ENCODE results near the gene C1QTNF7. TPM values are rescaled to one million over a fixed set of nuclear protein-coding genes. Genes with fewer than 3 reads are reported as not detected.

C1QTNF7 gene
- polyA plus RNA-seq, 3 donors, result 22.7 to 28.1 (median 22.8) TPM

- DNase-seq (ENCODE audit: low read depth in 3 of 3, low spot score in 2 of 3), result no peak
These were observed 14.2 kb upstream of the C1QTNF7 start for GRCh38 chr4:15413623-15414019.

- DNase-seq (ENCODE audit: low read depth in 3 of 3, low spot score in 2 of 3), result no peak
These were observed 13.2 kb upstream of the C1QTNF7 start for GRCh38 chr4:15414551-15415091.

GRCh38 chr4:15416357-15417232, 11.2 kb upstream of the C1QTNF7 start:
- DNase-seq (ENCODE audit: low read depth in 3 of 3, low spot score in 2 of 3), result no peak

DNA sequence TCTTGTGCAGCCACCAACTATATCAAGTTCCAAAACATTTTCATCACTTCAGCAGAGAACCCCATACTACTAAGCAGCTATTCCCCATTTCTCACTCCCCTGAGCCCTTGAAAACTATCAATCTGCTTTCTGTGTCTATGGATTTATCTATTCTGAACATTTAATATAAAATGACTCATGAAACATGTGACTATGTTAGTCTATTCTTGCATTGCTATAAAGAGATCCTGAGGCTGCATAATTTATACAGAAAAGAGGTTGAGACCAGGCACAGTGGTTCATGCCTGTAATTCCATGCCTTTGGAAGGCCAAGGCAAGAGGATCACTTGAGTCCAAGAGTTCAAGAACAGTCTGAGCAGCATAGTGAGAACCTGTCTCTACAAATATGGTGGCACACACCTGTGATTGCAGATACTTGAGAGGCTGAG, 10.6 kb upstream of the C1QTNF7 start:
- DNase-seq (ENCODE audit: low read depth in 3 of 3, low spot score in 2 of 3), result no peak

DNA sequence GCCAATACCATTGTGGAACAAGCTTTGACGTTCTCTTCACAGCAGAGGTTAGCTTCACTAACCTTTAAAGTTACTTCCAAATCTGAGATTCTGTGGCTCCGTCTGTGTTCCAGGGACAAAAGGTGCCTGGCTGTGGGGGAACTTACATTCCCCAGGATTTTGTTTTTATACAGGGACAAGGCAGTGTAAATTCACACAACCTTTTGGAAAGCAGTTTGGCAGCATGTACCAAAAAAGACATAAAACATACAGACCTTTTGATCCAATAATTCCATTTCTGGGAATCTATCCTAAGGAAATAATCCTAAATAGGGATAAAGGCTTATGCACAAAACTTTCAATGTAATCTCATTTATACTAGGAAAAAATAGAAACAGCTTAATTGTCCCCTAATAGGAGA, 8.9 kb upstream of the C1QTNF7 start:
- DNase-seq (ENCODE audit: low read depth in 3 of 3, low spot score in 2 of 3), result no peak

GRCh38 chr4:15420642-15421041, 7.2 kb upstream of the C1QTNF7 start:
- DNase-seq (ENCODE audit: low read depth in 3 of 3, low spot score in 2 of 3), result no peak

DNA sequence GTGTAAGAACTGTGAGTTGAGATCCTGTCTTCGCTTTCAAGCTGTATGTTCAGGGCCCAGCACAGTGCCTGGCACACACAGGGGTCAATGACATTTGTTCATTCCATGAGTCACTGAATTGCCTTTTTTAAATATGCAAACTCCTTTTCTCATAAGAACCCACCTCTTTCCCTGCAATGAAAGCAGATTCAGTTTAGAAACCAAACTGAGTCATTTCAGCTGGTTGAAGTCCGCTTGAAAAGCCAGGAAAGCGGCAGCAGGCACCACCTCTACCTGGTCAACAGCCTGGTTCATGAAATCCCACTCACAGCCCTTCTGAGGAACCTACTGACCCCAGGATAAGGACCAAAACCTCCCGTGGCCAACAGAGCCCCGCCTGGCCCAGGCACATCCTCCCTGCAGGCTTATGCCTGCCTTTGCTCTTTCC, 4.5 kb upstream of the C1QTNF7 start:
- no peak for DNase-seq (ENCODE audit: low read depth in 3 of 3, low spot score in 2 of 3)

DNA sequence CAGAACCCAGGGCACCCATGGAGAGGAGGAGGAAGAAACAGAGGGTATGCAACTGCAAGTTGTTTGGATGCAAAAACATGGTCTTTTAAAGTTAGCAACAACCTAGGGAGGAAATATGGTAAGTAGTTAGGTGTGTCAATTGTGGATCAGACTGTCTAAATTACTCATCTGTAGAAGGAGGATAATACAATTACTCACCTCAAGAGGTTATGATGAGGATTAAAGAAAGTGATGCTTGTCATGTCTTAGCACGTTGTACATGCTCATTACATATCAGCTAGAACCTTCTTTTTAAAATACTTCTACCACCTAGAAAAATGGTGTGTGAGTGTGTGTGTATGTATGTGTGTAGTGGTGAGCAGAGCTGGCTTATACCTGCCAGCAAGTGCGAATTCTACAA, 2.3 kb upstream of the C1QTNF7 start:
- no peak for DNase-seq (ENCODE audit: low read depth in 3 of 3, low spot score in 2 of 3)

GRCh38 chr4:15427161-15427560, 672 bp upstream of the C1QTNF7 start:
- no peak for DNase-seq (ENCODE audit: low read depth in 3 of 3, low spot score in 2 of 3)

- no peak for DNase-seq (ENCODE audit: low read depth in 3 of 3, low spot score in 2 of 3)
These were observed 778 bp downstream of the C1QTNF7 start for GRCh38 chr4:15428611-15429010.

DNA sequence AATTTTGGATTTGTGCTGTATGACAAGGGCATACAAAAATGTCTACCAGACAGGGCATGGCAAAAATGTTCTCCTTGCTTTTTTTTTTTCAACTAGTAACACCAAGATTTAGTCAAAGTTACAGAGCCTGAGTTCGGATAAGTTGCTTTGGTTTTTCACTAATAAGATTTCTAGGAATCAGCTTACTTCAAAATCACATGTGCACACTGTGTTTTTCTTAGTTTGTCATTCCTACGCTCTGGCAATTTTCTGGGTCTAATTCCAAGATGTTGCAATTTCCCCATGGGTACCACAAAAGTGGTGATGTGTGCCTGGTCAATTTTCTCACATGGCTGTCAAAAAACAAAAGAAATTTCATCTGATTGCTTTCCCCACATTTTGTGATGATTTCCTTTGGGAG, 6.3 kb downstream of the C1QTNF7 start:
- no peak for DNase-seq (ENCODE audit: low read depth in 3 of 3, low spot score in 2 of 3)

DNA sequence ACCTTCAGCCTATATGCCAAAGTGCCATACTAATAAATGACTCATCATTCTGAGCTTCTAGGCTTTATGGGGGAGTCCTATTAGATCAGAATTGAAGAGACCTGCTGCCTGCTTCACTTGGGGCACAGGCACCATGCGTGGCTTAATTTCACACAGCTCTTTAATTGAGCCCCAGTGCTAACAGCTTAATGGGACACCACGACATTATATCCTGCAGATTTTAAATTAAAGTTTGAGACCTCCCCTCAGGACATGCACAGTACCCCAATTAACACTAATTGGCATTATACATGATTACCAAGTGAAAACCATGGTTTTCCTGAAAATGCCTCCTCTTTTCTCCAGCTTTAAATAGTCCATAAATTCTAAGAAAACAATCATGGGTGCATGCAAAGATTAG, 6.8 kb downstream of the C1QTNF7 start:
- DNase-seq (ENCODE audit: low read depth in 3 of 3, low spot score in 2 of 3), result no peak

- peak in 1 of 3 donors; percentile 27 for DNase-seq (ENCODE audit: low read depth in 3 of 3, low spot score in 2 of 3)
These were observed 8.7 kb downstream of the C1QTNF7 start for GRCh38 chr4:15436513-15436912.

DNA sequence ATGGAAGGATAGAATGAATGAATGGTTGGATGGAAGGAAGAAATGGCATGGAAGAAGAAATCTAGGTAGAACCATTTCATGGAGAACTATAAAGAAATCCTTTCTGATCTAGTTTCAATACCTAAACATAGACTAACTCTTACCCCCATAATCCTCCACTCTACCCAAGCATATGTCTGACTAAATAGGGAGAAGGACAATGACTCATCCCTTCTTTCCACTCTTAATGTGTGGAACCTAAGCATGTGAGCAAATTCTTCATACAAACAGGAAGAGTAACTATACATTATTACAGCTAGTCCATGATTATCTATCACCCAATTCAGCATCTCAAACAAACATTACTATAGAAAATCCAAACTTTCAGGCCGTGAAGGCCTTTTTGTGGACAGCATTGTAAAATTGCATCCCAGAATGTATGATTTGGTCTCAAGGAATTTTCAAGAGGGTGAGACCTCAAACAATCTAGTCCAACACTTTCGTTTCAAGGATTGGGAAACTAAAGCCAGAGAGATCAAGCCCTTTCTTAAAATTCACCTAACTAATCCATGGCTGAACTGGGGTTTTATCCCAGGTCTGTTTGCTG, 11.2 kb downstream of the C1QTNF7 start:
- no peak for DNase-seq (ENCODE audit: low read depth in 3 of 3, low spot score in 2 of 3)

- no peak for DNase-seq (ENCODE audit: low read depth in 3 of 3, low spot score in 2 of 3)
These were observed 15.7 kb downstream of the C1QTNF7 start for GRCh38 chr4:15443371-15444160.

- no peak for DNase-seq (ENCODE audit: low read depth in 3 of 3, low spot score in 2 of 3)
These were observed 16.4 kb downstream of the C1QTNF7 start for GRCh38 chr4:15444276-15444675.

- DNase-seq (ENCODE audit: low read depth in 3 of 3, low spot score in 2 of 3), result no peak
These were observed 17.2 kb downstream of the C1QTNF7 start for GRCh38 chr4:15444879-15445547.

DNA sequence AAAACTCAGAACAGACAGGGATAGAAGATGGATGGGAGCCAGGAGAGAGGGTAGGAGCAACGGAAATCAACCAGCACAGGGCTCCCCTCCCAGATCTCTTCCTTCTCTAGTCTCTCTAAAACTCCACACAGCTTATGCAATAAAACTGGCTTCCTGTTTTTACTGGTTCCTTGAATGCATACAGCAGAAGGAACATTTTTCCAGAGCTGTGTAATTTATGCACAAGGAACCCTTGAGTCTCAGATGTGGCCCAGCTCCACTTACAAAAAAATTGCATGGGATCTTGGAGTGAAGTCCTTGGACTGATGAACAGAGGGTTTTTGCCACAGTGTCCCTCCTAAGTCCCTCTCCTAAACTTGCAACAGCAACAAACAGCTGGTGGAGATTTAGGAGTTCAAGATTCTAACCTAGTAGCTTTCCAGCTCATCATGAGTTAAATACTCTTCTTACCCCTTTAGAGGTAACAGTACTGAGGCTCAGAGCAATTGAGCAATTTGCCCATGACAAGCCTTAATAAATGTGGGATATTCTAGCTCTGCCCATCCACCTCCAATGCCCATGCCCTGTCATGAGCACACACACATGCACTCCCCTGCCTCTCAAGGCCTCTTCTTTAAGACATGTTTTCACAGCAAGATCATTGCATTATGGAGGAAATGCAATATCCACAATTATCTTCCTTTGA, 23.5 kb downstream of the C1QTNF7 start:
- no peak for DNase-seq (ENCODE audit: low read depth in 3 of 3, low spot score in 2 of 3)

DNA sequence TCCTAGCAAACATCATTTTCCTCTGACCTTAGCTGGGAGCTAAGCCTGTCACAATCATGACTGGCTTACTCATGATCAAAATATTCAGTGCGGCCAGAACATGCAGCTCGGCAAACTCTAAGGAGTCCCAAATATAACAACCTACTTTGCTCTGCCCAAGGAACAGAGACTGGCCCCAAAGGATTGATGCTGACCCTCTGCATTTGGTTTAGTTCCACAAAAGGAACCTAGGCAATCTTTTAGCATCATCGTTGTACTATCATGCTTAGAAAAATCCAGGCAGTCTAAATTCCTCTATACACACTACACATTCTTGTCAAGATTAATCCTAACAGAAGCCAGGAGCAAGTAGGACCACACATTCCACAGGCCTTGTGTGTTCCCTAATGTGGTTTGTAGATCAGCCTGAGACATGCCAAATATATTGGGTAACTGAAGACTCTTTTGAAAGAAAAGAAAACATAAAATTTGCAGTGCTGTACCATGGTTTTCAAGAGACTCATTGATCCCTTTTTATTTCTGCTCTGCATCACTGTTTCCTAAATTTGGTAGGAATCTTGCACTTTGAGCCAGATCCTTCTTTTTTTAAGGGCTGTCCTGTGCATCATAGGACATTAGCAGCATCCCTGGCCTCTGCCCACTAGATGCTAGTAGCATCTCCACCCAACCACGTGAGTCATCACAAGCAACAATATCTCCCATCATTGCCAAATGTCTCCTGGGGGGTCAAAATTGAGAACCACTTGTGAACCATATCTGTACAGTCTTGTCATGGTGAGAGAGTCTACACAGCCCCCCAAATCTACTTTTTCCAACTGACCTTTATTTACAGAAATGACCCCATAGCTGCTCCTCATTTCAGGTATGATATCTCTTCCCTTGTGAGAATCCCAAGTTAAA, 24.3 kb downstream of the C1QTNF7 start:
- DNase-seq (ENCODE audit: low read depth in 3 of 3, low spot score in 2 of 3), result no peak

Data from right renal cortex interstitium (tissue), 3 donors.